Liver (tissue), 9 donors: ENCODE results near the gene SLC38A6. TPM values are rescaled to one million over a fixed set of nuclear protein-coding genes. Genes with fewer than 3 reads are reported as not detected.

Source experiments
- DNase-seq: peaks from one replicate; pipeline ENCODE4 v3.0.0-alpha.2; 2017; ENCODE audit warnings: low spot score
- H3K27ac ChIP-seq, 2 donors: one replicate each; pipeline ENCODE4 v1.7.0; 2013; ENCODE audit warnings: inconsistent platforms in 2 of 2, low read length in 2 of 2, control low read depth in 1 of 2, low read depth in 1 of 2, mild to moderate bottlenecking in 1 of 2
- H3K27me3 ChIP-seq, 4 donors: one replicate each; pipeline versions ENCODE4 v1.6.1 to v1.7.0; 2013; ENCODE audit warnings: low read length in 3 of 4, inconsistent platforms in 1 of 4, mild to moderate bottlenecking in 1 of 4, moderate library complexity in 1 of 4; ENCODE audit not compliant: control insufficient read depth in 4 of 4, insufficient read depth in 4 of 4
- H3K36me3 ChIP-seq, 4 donors: one replicate each; pipeline versions ENCODE4 v1.6.1 to v1.7.0; 2013; ENCODE audit warnings: low read length in 3 of 4, mild to moderate bottlenecking in 3 of 4, low read depth in 1 of 4, moderate library complexity in 1 of 4; ENCODE audit not compliant: control insufficient read depth in 4 of 4, insufficient read depth in 3 of 4
- H3K4me1 ChIP-seq, 4 donors: one replicate each; pipeline versions ENCODE4 v1.6.1 to v1.7.0; 2013; ENCODE audit warnings: low read length in 3 of 4, mild to moderate bottlenecking in 3 of 4, moderate library complexity in 1 of 4; ENCODE audit not compliant: control insufficient read depth in 4 of 4, insufficient read depth in 4 of 4
- H3K4me3 ChIP-seq, 3 donors: one replicate each; pipeline versions ENCODE4 v1.6.1 to v1.7.0; 2013; ENCODE audit warnings: low read length in 3 of 3, control low read depth in 1 of 3, low read depth in 1 of 3, mild to moderate bottlenecking in 1 of 3
- H3K9ac ChIP-seq, 2 donors: one replicate each; pipeline ENCODE4 v1.7.0; 2013; ENCODE audit warnings: low read length in 2 of 2, mild to moderate bottlenecking in 2 of 2, moderate library complexity in 2 of 2, control low read depth in 1 of 2, low read depth in 1 of 2
- H3K9me3 ChIP-seq, 4 donors: one replicate each; pipeline versions ENCODE4 v1.6.1 to v1.7.0; 2013; ENCODE audit warnings: low read length in 3 of 4; ENCODE audit not compliant: control insufficient read depth in 4 of 4
- EGR1 ChIP-seq, 2 donors: IDR thresholded peaks; 2 replicates each; pipeline ENCODE4 v1.6.1; 2016 to 2018; ENCODE audit warnings: antibody characterized with exemption in 2 of 2, low read depth in 2 of 2
- FOXA1 ChIP-seq: IDR thresholded peaks from 2 replicates; pipeline ENCODE4 v1.6.1; 2016; ENCODE audit warnings: antibody characterized with exemption
- FOXA2 ChIP-seq: IDR thresholded peaks from 2 replicates; pipeline ENCODE4 v1.6.1; 2016; ENCODE audit warnings: antibody characterized with exemption
- GABPA ChIP-seq, 2 donors: IDR thresholded peaks in 1 of 2; conservative IDR thresholded peaks in 1 of 2; 2 replicates each; pipeline ENCODE4 v1.6.1; 2016; ENCODE audit warnings: antibody characterized with exemption in 2 of 2, mild to moderate bottlenecking in 1 of 2, moderate library complexity in 1 of 2
- HNF4A ChIP-seq, 2 donors: conservative IDR thresholded peaks; 2 replicates each; pipeline ENCODE4 v1.6.1; 2016; ENCODE audit warnings: antibody characterized with exemption in 2 of 2, mild to moderate bottlenecking in 2 of 2
- HNF4G ChIP-seq: IDR thresholded peaks from 2 replicates; pipeline ENCODE4 v1.6.1; 2016; ENCODE audit warnings: antibody characterized with exemption
- JUND ChIP-seq, 2 donors: IDR thresholded peaks; 2 replicates each; pipeline ENCODE4 v1.6.1; 2016; ENCODE audit warnings: antibody characterized with exemption in 2 of 2
- NR2F2 ChIP-seq: IDR thresholded peaks from 2 replicates; pipeline ENCODE4 v1.6.1; 2016; ENCODE audit warnings: antibody characterized with exemption
- RAD21 ChIP-seq, 2 donors: IDR thresholded peaks; 2 replicates each; pipeline ENCODE4 v1.6.1; 2016; ENCODE audit warnings: antibody characterized with exemption in 2 of 2, mild to moderate bottlenecking in 2 of 2
- RXRA ChIP-seq, 2 donors: IDR thresholded peaks; 2 replicates each; pipeline ENCODE4 v1.6.1; 2017 to 2018; ENCODE audit warnings: antibody characterized with exemption in 2 of 2, mild to moderate bottlenecking in 1 of 2
- SP1 ChIP-seq: IDR thresholded peaks from 2 replicates; pipeline ENCODE4 v1.6.1; 2018; ENCODE audit warnings: antibody characterized with exemption, mild to moderate bottlenecking
- TAF1 ChIP-seq: conservative IDR thresholded peaks from 2 replicates; pipeline ENCODE4 v1.6.1; 2016; ENCODE audit warnings: antibody characterized with exemption, mild to moderate bottlenecking
- WGBS: extraction: QIAGEN DNeasy Blood & Tissue Kit; methylation state at CpG from one replicate; pipeline ENCODE4 v1.1.7; 2013; 5-methylcytosine and 5-hydroxymethylcytosine counted together
- polyA plus RNA-seq, 2 donors: library from polyadenylated mRNA; stranded (reverse) in 1 of 2; unstranded in 1 of 2; fragments of 200-250 nt in 1 of 2; fragments of >200 nt in 1 of 2; fragmentation: Nextera tagmentation in 1 of 2; extraction: Ambion mirVana in 1 of 2; gene quantifications; one replicate each; pipeline versions ENCODE4 v1.2.1 to v1.2.3, GENCODE V29; 2013 to 2015
- total RNA-seq, 2 donors: library from RNA; depleted of rRNA; stranded (reverse); fragments of >200 nt; gene quantifications; one replicate each; pipeline ENCODE4 v1.2.3, GENCODE V29; 2014
- TF ChIP-seq, protein P1 (sequence below): IDR thresholded peaks from 2 replicates; pipeline ENCODE4 v1.6.1; 2016; ENCODE audit warnings: antibody characterized with exemption
- TF ChIP-seq, protein P2 (sequence below): IDR thresholded peaks from 2 replicates; pipeline ENCODE4 v1.6.1; 2016; ENCODE audit warnings: antibody characterized with exemption
- TF ChIP-seq, protein P3 (sequence below): IDR thresholded peaks from 2 replicates; pipeline ENCODE4 v1.6.1; 2016; ENCODE audit warnings: antibody characterized with exemption, mild to moderate bottlenecking
- TF ChIP-seq, protein P4 (sequence below): IDR thresholded peaks from 2 replicates; pipeline ENCODE4 v1.6.1; 2016; ENCODE audit warnings: antibody characterized with exemption
- donor health status: healthy.
- donor health status: healthy.
- donor health status: healthy.
- donor health status: healthy.
- donor health status: healthy.

The SLC38A6 gene
- total and polyA plus RNA-seq, 4 donors: 2.6 to 10.6 (median 6.4) TPM

DNA sequence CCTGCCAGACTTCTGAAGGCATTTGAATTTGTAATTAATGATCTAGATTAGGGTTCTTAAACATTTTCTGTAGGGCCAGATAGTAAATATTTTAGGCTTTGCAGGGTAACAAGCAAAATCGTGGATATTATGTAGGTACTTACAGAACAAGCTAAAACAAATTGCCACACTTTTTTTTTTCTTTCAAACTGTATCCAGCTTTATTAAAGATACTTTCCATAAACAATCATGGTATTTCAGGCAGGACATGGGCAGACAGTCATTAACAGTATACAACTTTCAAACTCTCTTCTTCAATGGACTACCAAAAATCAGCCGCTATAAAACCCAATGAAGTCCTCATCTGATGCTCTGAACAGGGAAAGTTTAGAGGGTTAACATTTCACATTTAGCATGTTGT, 9.8 kb upstream of the SLC38A6 start (continued):
- TF ChIP-seq, protein P1, sequence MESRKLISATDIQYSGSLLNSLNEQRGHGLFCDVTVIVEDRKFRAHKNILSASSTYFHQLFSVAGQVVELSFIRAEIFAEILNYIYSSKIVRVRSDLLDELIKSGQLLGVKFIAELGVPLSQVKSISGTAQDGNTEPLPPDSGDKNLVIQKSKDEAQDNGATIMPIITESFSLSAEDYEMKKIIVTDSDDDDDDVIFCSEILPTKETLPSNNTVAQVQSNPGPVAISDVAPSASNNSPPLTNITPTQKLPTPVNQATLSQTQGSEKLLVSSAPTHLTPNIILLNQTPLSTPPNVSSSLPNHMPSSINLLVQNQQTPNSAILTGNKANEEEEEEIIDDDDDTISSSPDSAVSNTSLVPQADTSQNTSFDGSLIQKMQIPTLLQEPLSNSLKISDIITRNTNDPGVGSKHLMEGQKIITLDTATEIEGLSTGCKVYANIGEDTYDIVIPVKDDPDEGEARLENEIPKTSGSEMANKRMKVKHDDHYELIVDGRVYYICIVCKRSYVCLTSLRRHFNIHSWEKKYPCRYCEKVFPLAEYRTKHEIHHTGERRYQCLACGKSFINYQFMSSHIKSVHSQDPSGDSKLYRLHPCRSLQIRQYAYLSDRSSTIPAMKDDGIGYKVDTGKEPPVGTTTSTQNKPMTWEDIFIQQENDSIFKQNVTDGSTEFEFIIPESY: no peak
- TF ChIP-seq FOXA1 (no peak), HNF4A (conservative IDR thresholded peaks at IDR 0.05) (no peak), SP1 (no peak), RXRA (IDR thresholded peaks at IDR 0.05) (no peak), FOXA2 (no peak), HNF4G (no peak)

DNA sequence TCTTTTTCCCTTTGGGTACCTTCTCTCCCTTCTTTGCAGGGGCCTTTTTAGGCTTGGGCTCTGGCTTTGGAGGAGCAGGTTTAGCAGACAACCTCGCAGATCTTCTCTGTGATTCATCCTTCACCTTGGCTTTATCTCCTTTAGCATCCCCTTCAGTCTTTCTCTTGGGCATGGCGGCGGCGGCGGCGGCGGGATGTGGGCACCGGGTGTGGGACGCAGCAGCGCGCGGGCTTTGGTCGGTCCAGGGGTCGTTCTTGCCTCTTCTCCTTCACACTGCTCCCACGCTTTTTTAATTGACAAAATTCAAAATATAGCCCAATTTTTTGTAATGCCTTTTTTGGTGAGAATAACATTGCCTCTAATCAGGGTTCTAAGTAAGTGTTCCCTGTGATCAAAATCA, 8.8 kb upstream of the SLC38A6 start:
- WGBS: 98% methylated on average over 15 of the region's 15 CpGs
- TF ChIP-seq FOXA2 (no peak), SP1 (no peak), FOXA1 (no peak), NR2F2 (no peak), TAF1 (no peak), HNF4G (no peak), HNF4A (conservative IDR thresholded peaks at IDR 0.05) (no peak)
- TF ChIP-seq, protein P2, sequence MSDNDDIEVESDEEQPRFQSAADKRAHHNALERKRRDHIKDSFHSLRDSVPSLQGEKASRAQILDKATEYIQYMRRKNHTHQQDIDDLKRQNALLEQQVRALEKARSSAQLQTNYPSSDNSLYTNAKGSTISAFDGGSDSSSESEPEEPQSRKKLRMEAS: no peak
- TF ChIP-seq, protein P3, sequence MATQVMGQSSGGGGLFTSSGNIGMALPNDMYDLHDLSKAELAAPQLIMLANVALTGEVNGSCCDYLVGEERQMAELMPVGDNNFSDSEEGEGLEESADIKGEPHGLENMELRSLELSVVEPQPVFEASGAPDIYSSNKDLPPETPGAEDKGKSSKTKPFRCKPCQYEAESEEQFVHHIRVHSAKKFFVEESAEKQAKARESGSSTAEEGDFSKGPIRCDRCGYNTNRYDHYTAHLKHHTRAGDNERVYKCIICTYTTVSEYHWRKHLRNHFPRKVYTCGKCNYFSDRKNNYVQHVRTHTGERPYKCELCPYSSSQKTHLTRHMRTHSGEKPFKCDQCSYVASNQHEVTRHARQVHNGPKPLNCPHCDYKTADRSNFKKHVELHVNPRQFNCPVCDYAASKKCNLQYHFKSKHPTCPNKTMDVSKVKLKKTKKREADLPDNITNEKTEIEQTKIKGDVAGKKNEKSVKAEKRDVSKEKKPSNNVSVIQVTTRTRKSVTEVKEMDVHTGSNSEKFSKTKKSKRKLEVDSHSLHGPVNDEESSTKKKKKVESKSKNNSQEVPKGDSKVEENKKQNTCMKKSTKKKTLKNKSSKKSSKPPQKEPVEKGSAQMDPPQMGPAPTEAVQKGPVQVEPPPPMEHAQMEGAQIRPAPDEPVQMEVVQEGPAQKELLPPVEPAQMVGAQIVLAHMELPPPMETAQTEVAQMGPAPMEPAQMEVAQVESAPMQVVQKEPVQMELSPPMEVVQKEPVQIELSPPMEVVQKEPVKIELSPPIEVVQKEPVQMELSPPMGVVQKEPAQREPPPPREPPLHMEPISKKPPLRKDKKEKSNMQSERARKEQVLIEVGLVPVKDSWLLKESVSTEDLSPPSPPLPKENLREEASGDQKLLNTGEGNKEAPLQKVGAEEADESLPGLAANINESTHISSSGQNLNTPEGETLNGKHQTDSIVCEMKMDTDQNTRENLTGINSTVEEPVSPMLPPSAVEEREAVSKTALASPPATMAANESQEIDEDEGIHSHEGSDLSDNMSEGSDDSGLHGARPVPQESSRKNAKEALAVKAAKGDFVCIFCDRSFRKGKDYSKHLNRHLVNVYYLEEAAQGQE: no peak
- TF ChIP-seq, protein P1: no peak
- TF ChIP-seq, protein P4, sequence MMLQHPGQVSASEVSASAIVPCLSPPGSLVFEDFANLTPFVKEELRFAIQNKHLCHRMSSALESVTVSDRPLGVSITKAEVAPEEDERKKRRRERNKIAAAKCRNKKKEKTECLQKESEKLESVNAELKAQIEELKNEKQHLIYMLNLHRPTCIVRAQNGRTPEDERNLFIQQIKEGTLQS: no peak
- Histone ChIP-seq H3K9ac (no peak overlapping the region), H3K9me3 (no peaks in the 10 kb centered on the region), H3K4me1 (no peaks in the 10 kb centered on the region), H3K27me3 (no peaks in the 10 kb centered on the region), H3K36me3 (peaks cover 0 to 12% (median 7%) of the 10 kb centered on the region in 4 donors), H3K27ac (no peak overlapping the region), H3K4me3 (no peak overlapping the region)
- DNase-seq: no peak

DNA sequence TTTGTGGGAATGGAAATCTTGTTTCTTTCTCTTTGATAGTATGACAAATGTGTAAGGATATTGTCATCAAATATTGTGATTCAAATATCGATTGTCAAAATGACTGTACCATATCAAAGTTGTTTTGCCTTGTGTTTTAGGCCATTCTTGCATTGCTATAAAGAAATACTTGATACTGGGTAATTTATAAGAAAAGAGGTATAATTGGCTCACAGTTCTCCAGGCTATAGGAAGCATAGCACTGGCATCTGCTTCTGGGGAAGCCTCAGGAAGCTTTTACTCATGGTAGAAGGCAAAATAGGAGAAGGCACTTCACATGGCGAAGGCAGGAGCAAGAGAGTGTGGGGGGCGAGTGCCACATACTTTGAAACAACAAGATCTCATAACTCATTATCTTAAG, 8.0 kb upstream of the SLC38A6 start:
- DNase-seq: no peak
- 97% methylated on average over 3 of the region's 3 CpGs for WGBS
- TF ChIP-seq, protein P4: no peak
- TF ChIP-seq JUND (IDR thresholded peaks at IDR 0.05) (no peak), HNF4G (no peak), EGR1 (IDR thresholded peaks at IDR 0.05; ENCODE audit: low read depth in 2 of 2) (no peak), HNF4A (conservative IDR thresholded peaks at IDR 0.05) (no peak), FOXA1 (no peak), NR2F2 (no peak), RAD21 (IDR thresholded peaks at IDR 0.05) (no peak), GABPA (IDR thresholded peaks at IDR 0.05 in 1 of 2, conservative IDR thresholded peaks at IDR 0.05 in 1 of 2) (no peak), TAF1 (no peak), FOXA2 (no peak), RXRA (IDR thresholded peaks at IDR 0.05) (no peak)
- TF ChIP-seq, protein P1: no peak

More for the DNA sequence above, 8.0 kb upstream of the SLC38A6 start:
- Histone ChIP-seq H3K27ac (no peak overlapping the region), H3K27me3 (no peaks in the 10 kb centered on the region), H3K4me3 (no peak overlapping the region), H3K9me3 (no peaks in the 10 kb centered on the region), H3K36me3 (peaks cover 0 to 12% (median 7%) of the 10 kb centered on the region in 4 donors), H3K9ac (no peak overlapping the region), H3K4me1 (no peaks in the 10 kb centered on the region)
